ENCODE data around the gene UVRAG. TPM values are rescaled to one million over a fixed set of nuclear protein-coding genes. Genes with fewer than 3 reads are reported as not detected.

Gene UVRAG
- total RNA-seq, 4 donors from 2014 or later = 14.6 to 28.0 (median 20.7) TPM

DNA sequence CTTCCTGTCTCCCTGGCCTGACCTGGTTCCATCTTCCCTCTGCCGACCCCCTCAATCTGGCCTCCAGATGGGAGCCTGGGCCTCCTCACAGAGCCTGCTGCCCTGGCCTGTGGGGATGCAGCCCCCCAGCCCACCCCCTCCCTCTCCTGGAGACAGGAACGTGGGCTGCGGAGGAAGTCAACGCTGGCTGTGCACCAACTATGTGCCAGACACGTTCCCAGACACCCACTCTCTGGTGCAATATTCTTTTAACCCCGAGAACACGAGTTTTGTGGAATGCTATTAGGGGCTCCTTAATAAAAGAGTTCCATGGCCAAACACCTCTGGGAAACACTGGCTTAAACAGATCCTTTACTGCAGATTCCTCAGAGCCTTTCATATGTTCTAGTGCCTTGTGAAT lies 375.4 kb downstream of the UVRAG start:
- 29 to 47% methylated on average over 7 of the region's 7 CpGs for WGBS, 2 donors

More for the DNA sequence above, 375.4 kb downstream of the UVRAG start:
- H3K4me3 ChIP-seq (ENCODE audit: low read depth, poor library complexity, severe bottlenecking) = no peak overlapping the region
- no peak for TF ChIP-seq POLR2A (IDR thresholded peaks at IDR 0.05)
- TF ChIP-seq, protein P1, sequence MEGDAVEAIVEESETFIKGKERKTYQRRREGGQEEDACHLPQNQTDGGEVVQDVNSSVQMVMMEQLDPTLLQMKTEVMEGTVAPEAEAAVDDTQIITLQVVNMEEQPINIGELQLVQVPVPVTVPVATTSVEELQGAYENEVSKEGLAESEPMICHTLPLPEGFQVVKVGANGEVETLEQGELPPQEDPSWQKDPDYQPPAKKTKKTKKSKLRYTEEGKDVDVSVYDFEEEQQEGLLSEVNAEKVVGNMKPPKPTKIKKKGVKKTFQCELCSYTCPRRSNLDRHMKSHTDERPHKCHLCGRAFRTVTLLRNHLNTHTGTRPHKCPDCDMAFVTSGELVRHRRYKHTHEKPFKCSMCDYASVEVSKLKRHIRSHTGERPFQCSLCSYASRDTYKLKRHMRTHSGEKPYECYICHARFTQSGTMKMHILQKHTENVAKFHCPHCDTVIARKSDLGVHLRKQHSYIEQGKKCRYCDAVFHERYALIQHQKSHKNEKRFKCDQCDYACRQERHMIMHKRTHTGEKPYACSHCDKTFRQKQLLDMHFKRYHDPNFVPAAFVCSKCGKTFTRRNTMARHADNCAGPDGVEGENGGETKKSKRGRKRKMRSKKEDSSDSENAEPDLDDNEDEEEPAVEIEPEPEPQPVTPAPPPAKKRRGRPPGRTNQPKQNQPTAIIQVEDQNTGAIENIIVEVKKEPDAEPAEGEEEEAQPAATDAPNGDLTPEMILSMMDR (IDR thresholded peaks at IDR 0.05) = no peak
- intact Hi-C loops (cut with DNase I; ENCODE audit: low total_unique reads) = loop anchor here (5.0 kb wide), 1 partner anchor 1788 kb away; no protein-coding TSS in a partner anchor
- DNase-seq (ENCODE audit: low spot score in 2 of 2) = no peak

Other genes with a start within 250 kb of the UVRAG start
- 10 to 100 TPM in 2 of 4 donors, 1 to 10 TPM in 2; 3.1 to 16.1 (median 10.0) TPM for gene MAP6, start 146.2 kb upstream of the UVRAG start, total RNA-seq
- 10 to 100 TPM in 1 of 4 donors, 1 to 10 TPM in 1, under 1 TPM in 2; 0.21 to 12.6 (median 3.0) TPM for gene MOGAT2, start 97.4 kb upstream of the UVRAG start, total RNA-seq
- gene DGAT2, start 46.4 kb upstream of the UVRAG start, total RNA-seq = 100 to 1,000 TPM; 160 to 545 (median 289) TPM

All from lower leg skin (tissue), 4 donors.